A673 (cell line): ENCODE measurements around the gene SYTL3.

Source experiments
- CTCF ChIP-seq: fragments of 300-800, 200-600 bp; sonication (generic); conservative IDR thresholded peaks from 2 replicates; pipeline ENCODE4 v1.5.1; 2017; ENCODE audit warnings: low read depth, mild to moderate bottlenecking, antibody characterized with exemption, low read length, moderate library complexity, mixed read lengths
- EZH2 ChIP-seq: fragments of 200-600 bp; sonication (generic); IDR thresholded peaks from 2 replicates; pipeline ENCODE4 v1.6.1; 2017; ENCODE audit warnings: borderline replicate concordance, low read depth, mild to moderate bottlenecking, mixed read lengths, antibody characterized with exemption, low read length; ENCODE audit not compliant: poor library complexity, severe bottlenecking

- no peak for TF ChIP-seq CTCF
- TF ChIP-seq EZH2 = no peak
Observed at GRCh38 chr6:158633127-158633526, 16.7 kb upstream of the SYTL3 start.
